GM19035 (cell line): ENCODE data around the gene PRSS2.
A peak's percentile ranks its signal among the peaks of the same experiment; 100 is the strongest.

Source experiments
- ATAC-seq: cut with Tn5 transposase; IDR thresholded peaks from one replicate; pipeline ENCODE4 v1.9.1; 2021; ENCODE audit not compliant: unreplicated experiment

PRSS2 gene

GRCh38 chr7:142800088-142800487 lies 29.3 kb downstream of the PRSS2 start:
- no peak for ATAC-seq

GRCh38 chr7:142800699-142801260 lies 30.0 kb downstream of the PRSS2 start:
- ATAC-seq = no peak

DNA sequence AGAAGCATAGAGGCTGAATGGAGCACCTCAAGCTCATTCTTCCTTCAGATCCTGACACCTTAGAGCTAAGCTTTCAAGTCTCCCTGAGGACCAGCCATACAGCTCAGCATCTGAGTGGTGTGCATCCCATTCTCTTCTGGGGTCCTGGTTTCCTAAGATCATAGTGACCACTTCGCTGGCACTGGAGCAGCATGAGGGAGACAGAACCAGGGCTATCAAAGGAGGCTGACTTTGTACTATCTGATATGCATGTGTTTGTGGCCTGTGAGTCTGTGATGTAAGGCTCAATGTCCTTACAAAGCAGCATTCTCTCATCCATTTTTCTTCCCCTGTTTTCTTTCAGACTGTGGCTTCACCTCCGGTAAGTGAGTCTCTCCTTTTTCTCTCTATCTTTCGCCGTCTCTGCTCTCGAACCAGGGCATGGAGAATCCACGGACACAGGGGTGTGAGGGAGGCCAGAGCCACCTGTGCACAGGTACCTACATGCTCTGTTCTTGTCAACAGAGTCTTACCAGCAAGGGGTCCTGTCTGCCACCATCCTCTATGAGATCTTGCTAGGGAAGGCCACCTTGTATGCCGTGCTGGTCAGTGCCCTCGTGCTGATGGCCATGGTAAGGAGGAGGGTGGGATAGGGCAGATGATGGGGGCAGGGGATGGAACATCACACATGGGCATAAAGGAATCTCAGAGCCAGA lies 31.0 kb downstream of the PRSS2 start:
- no peak for ATAC-seq

DNA sequence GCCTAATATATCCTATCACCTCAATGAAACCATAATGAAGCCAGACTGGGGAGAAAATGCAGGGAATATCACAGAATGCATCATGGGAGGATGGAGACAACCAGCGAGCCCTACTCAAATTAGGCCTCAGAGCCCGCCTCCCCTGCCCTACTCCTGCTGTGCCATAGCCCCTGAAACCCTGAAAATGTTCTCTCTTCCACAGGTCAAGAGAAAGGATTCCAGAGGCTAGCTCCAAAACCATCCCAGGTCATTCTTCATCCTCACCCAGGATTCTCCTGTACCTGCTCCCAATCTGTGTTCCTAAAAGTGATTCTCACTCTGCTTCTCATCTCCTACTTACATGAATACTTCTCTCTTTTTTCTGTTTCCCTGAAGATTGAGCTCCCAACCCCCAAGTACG lies 31.5 kb downstream of the PRSS2 start:
- ATAC-seq = no peak

- no peak for ATAC-seq
Measured at GRCh38 chr7:142803901-142804300, 33.1 kb downstream of the PRSS2 start.

DNA sequence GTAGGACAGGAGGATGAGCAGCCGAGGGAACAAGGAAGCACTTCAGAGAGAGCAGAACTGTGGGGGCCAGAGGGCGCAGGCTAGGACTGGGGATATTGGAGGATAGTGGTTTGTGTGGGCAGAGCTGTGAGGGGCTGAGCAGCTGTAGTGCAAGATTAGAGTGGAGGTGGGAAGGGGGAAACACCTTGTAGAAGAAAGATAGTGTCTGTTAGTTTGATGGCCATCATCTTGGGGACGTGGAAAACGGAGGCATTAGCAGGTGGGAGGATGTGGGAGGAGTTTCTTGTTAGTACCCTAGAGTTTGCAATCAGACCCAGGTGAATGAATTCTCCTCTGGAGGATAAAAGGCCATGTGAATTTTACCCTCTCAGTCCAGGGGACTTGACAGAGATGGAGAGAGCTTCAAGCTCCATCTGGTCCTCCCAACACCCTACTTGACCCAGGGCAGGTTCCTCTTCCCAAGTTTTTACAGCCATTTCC lies 34.0 kb downstream of the PRSS2 start:
- no peak for ATAC-seq

- no peak for ATAC-seq
Measured at GRCh38 chr7:142805350-142806021, 34.7 kb downstream of the PRSS2 start.

GRCh38 chr7:142806022-142806356 lies 35.2 kb downstream of the PRSS2 start:
- ATAC-seq = no peak

GRCh38 chr7:142806957-142807356 lies 36.2 kb downstream of the PRSS2 start:
- no peak for ATAC-seq

GRCh38 chr7:142807855-142808460 lies 37.2 kb downstream of the PRSS2 start:
- ATAC-seq = no peak

DNA sequence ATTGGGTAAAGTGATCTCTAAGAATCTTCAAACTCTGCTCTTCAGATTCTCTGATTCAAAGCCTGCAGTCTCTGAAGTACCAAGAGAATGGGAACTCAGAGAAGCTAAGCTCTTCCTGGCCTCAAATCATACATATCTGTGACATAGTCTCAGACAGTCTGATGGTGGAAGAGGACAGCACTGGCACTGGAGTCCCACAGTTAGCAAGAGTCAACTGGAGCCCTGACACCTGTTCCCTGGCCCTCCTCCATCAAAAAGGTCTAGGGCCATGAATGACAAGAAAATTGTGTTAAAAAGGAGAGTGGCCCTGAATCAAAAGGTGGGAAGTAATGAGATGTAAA lies 37.7 kb downstream of the PRSS2 start:
- peak; percentile 34 for ATAC-seq

DNA sequence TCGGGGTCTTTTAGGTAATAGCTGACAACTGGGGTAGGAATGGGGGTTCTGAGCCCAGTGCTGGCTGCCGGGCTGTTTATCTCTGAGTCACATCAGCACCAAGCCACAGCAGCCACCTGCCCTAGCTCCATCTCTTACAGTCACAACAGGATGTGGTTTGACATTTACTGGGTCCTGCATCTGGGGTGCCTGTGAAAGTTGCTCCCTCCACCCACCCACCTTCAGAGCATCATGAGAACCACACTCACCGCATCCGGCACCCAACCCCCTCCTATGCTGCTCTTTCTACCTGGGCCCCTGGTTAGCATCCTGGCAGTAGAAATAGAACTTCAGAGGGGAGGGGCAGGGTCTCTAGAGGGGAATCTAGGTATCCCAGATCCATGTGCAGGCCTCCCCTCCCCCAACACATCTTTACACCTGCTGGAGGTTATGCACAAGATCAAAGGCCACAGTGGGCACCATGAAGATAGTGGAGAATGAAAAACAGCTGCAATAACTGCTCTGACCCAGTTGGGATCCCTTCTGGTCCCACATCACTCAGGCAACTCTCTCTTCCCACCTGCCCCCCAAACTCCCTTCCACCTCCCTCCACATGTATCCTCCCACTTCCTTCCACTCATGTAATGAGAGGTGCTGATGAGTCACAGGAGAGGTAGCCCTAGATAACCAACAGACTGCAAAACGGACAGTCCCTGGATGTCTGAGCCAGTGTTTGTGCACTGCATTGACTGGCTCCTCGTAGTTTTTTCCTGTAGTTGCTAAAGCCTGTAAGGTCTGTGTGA lies 38.2 kb downstream of the PRSS2 start:
- peak; percentile 84 for ATAC-seq

- no peak for ATAC-seq
Measured at GRCh38 chr7:142809671-142810070, 38.9 kb downstream of the PRSS2 start.

- no peak for ATAC-seq
Measured at GRCh38 chr7:142811154-142811737, 40.5 kb downstream of the PRSS2 start.

DNA sequence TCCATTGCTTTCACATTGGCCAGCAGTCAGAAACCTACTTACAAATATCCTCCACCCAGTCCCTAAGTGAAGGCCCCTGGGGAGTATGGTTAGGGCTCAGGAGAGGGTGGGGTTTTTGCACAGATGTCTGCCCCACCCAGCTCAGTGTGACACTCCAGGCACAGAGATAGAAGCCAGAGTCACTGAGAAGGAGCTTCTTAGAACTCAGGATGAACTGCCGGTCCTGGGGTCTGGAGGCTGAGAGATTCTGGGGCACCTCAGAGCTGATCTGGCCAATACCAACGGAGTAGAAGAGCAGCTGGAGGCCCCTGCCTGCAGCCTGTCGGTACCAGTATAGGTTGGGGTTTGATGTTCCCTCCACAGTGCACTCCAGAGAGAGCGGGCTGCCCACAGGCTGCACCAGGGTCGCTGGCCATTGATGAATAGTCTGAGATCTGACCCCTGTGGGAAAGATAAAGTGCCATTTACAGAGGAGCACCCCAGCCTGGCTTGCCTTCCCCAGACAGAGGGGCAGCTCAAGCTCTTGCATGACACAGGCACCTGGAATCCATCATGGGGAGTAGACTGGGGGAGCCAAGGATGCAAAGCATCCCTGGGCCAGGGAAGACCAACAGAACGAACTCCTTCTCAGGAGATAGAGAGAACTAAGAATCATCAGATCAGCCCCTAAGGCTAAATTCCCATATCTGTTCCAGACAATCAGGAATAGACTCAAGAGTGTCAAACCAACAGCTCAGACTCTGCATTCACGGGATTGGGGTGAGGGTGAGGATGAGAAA lies 41.9 kb downstream of the PRSS2 start:
- ATAC-seq = no peak

DNA sequence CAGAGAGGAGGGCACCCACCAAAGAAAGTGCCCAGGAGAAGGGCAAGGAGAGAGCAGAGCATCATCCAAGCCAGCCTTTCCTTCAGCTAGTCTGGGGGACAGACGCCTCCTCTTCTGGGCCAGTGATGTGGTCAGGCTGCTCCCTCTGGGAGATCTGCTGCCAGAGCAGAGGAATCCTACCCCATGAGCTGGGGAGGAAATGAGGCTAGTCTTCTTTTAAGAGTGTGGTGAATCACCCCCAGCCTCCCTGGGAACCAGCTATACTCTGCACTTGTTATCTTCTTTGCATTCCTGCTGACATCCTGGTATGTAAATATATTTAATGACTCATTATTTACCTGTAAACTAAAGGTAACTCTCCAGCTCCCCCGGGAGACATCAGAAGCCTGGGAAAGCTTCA lies 42.5 kb downstream of the PRSS2 start:
- ATAC-seq = no peak

DNA sequence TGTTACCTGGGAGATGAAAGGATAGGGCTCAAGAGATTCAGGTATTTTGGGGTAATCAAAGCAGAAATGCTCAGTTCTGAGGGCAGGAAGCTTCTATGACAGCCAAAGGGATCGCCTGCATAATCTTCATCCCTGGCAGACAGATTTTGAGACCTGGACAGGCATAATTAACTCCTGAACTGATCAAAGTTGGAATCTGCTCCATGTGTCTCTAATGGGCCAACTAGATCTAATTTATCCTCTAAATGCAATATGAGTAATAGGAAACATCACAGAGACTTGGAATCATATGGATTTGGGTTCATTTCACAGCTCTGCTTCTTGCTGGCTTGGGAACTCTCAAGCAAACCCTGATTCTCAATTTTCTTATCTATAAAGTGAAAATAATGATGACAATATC lies 42.9 kb downstream of the PRSS2 start:
- ATAC-seq = no peak

DNA sequence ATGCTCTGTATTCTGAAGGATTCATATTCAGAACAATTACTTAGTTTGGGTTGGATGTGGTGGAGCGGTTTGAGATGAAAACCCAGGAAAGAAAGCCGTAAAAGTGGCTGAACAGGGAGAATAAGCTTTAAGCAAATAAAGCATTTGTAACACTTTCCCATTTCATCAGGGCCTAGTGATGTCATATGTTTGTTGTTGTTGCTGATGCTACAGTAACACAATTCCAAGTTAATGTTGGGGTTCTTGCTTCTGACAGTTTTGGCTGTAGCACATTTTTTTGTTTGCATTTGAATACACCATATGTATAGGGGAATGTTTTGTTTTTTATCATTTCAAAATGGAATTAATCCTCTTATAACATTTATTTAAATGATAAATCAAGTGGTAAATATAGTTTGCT lies 43.7 kb downstream of the PRSS2 start:
- no peak for ATAC-seq

- ATAC-seq = no peak
Measured at GRCh38 chr7:142815134-142815533, 44.4 kb downstream of the PRSS2 start.

DNA sequence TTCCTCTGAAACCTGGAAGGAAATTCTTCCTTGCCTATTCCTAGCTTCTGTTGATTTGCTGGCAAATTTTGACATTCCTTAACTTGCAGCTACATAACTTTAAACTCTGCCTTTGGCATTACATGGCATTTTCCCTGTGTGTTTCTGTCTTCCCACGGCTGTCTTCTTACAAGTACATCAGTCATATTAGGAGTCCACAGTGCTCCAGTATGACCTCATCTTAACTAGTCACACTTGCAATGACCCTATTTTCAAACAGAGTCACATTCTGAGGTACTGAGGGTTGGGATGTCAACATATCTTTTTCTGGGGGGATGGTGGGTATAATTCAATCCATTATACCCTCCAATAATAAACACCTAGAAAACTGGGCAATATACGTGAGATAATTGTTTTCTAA lies 46.7 kb downstream of the PRSS2 start:
- no peak for ATAC-seq
